Left lung (tissue), 10 donors: ENCODE results near the gene CUX1. TPM values are rescaled to one million over a fixed set of nuclear protein-coding genes. Genes with fewer than 3 reads are reported as not detected.

Experiments used
- ATAC-seq: fragments of 200-7000 bp; cut with Tn5 transposase; one replicate; pipeline ENCODE4 v1.9.1; 2020; ENCODE audit warnings: moderate library complexity
- DNase-seq, 4 donors: peaks; one replicate each; pipeline ENCODE4 v3.0.0-alpha.2; 2013 to 2020
- H3K27ac ChIP-seq, 2 donors: fragments of 200-600 bp; sonication (generic) in 1 of 2; one replicate each; pipeline versions ENCODE4 v1.5.0 to v1.8.0; 2020 to 2021
- H3K27me3 ChIP-seq, 2 donors: fragments of 200-600 bp; sonication (generic) in 1 of 2; one replicate each; pipeline versions ENCODE4 v1.5.0 to v1.8.0; 2020 to 2021
- H3K36me3 ChIP-seq, 2 donors: fragments of 200-600 bp; sonication (generic) in 1 of 2; one replicate each; pipeline versions ENCODE4 v1.5.0 to v1.8.0; 2020 to 2021
- H3K4me1 ChIP-seq, 2 donors: fragments of 200-600 bp; one replicate each; pipeline ENCODE4 v1.8.0; 2021
- H3K4me3 ChIP-seq, 2 donors: fragments of 200-600 bp; sonication (generic) in 1 of 2; one replicate each; pipeline versions ENCODE4 v1.5.0 to v1.8.0; 2020 to 2021; ENCODE audit warnings: mild to moderate bottlenecking in 1 of 2
- H3K9me3 ChIP-seq, 2 donors: fragments of 200-600 bp; sonication (generic) in 1 of 2; one replicate each; pipeline versions ENCODE4 v1.5.0 to v1.8.0; 2020 to 2021
- CTCF ChIP-seq, 2 donors: fragments of 200-600 bp; sonication (generic) in 1 of 2; IDR thresholded peaks; one replicate each; pipeline versions ENCODE4 v1.5.0 to v1.8.0; 2021; ENCODE audit warnings: antibody characterized with exemption in 2 of 2
- intact Hi-C, 2 donors: fragments of 100-400 bp; cut with DNase I; formaldehyde crosslinking; loops; one replicate each; pipeline versions ENCODE4 v1.11.2 to v1.14.2; 2022
- polyA plus RNA-seq, 6 donors: library from polyadenylated mRNA; unstranded; fragments of 120-200 nt; gene quantifications; one replicate each; pipeline ENCODE4 v1.2.1, GENCODE V29; 2013; ENCODE audit not compliant: insufficient read length in 6 of 6
- total RNA-seq, 2 donors: library from RNA; stranded (reverse); fragmentation: NEBNext Ultra II Directional; extraction: Animal tissue kit (Norgen Biotek cat#: 25700); gene quantifications; one replicate each; pipeline ENCODE4 v1.2.1, GENCODE V29; 2021
- donor health status: DM: no; HTN: yes; CAD: no.
- donor health status: DM: no; HTN: no; CAD: no.

Gene CUX1
- total and polyA plus RNA-seq, 8 donors: 86.4 to 157 (median 96.4) TPM

GRCh38 chr7:102170393-102170970, 353.1 kb downstream of the CUX1 start:
- Histone ChIP-seq H3K4me3 (no peak overlapping the region), H3K27ac (no peak overlapping the region), H3K27me3 (no peaks in the 10 kb centered on the region), H3K4me1 (peaks cover 0 to 5% of the 10 kb centered on the region in 2 donors), H3K36me3 (peaks cover 0 to 67% of the 10 kb centered on the region in 2 donors), H3K9me3 (no peaks in the 10 kb centered on the region)
- intact Hi-C loops: no loop called here
- DNase-seq: peak in 1 of 4 donors; percentile 46
- TF ChIP-seq CTCF (IDR thresholded peaks at IDR 0.05): no peak
- no peak for ATAC-seq

- Histone ChIP-seq H3K36me3 (peaks cover 0 to 76% of the 10 kb centered on the region in 2 donors), H3K9me3 (no peaks in the 10 kb centered on the region), H3K4me1 (peaks cover 0 to 5% of the 10 kb centered on the region in 2 donors), H3K27ac (no peak overlapping the region), H3K4me3 (no peak overlapping the region), H3K27me3 (no peaks in the 10 kb centered on the region)
- no peak for TF ChIP-seq CTCF (IDR thresholded peaks at IDR 0.05)
- ATAC-seq: no peak
- intact Hi-C loops: no loop called here
- peak in 1 of 4 donors; percentile 15 for DNase-seq
These were observed 356.2 kb downstream of the CUX1 start for GRCh38 chr7:102173669-102174068.

GRCh38 chr7:102175423-102176170, 358.2 kb downstream of the CUX1 start:
- no peak overlapping the region for H3K4me3 ChIP-seq
- peaks cover 0 to 86% of the 10 kb centered on the region in 2 donors for H3K36me3 ChIP-seq
- no peaks in the 10 kb centered on the region for H3K4me1 ChIP-seq
- no peaks in the 10 kb centered on the region for H3K27me3 ChIP-seq
- no peak overlapping the region for H3K27ac ChIP-seq
- no peaks in the 10 kb centered on the region for H3K9me3 ChIP-seq
- no peak for TF ChIP-seq CTCF (IDR thresholded peaks at IDR 0.05)
- intact Hi-C loops: no loop called here
- ATAC-seq (no peak), DNase-seq (no peak)

- Histone ChIP-seq H3K36me3 (peaks cover 0 to 87% of the 10 kb centered on the region in 2 donors), H3K27me3 (no peaks in the 10 kb centered on the region), H3K4me1 (no peaks in the 10 kb centered on the region), H3K4me3 (no peak overlapping the region), H3K9me3 (no peaks in the 10 kb centered on the region), H3K27ac (no peak overlapping the region)
- intact Hi-C loops: no loop called here
- ATAC-seq (no peak), DNase-seq (peak in 1 of 4 donors; percentile 54)
- no peak for TF ChIP-seq CTCF (IDR thresholded peaks at IDR 0.05)
These were observed 361.0 kb downstream of the CUX1 start for GRCh38 chr7:102178410-102178809.

GRCh38 chr7:102180727-102181126, 363.3 kb downstream of the CUX1 start:
- ATAC-seq (no peak), DNase-seq (peak in 1 of 4 donors; percentile 24)
- Histone ChIP-seq H3K27ac (no peak overlapping the region), H3K9me3 (no peaks in the 10 kb centered on the region), H3K4me1 (no peaks in the 10 kb centered on the region), H3K36me3 (peaks cover 0 to 87% of the 10 kb centered on the region in 2 donors), H3K4me3 (no peak overlapping the region), H3K27me3 (no peaks in the 10 kb centered on the region)
- TF ChIP-seq CTCF (IDR thresholded peaks at IDR 0.05): no peak
- intact Hi-C loops: no loop called here
